Measurements from ENCODE around the gene PEDS1.
A peak's percentile ranks its signal among the peaks of the same experiment; 100 is the strongest.
"Not testable (repeated sequence)": the region's sequence is repeated elsewhere in the genome, so short reads cannot be mapped to it uniquely, and the experiment has no call there.

The PEDS1 gene

DNA sequence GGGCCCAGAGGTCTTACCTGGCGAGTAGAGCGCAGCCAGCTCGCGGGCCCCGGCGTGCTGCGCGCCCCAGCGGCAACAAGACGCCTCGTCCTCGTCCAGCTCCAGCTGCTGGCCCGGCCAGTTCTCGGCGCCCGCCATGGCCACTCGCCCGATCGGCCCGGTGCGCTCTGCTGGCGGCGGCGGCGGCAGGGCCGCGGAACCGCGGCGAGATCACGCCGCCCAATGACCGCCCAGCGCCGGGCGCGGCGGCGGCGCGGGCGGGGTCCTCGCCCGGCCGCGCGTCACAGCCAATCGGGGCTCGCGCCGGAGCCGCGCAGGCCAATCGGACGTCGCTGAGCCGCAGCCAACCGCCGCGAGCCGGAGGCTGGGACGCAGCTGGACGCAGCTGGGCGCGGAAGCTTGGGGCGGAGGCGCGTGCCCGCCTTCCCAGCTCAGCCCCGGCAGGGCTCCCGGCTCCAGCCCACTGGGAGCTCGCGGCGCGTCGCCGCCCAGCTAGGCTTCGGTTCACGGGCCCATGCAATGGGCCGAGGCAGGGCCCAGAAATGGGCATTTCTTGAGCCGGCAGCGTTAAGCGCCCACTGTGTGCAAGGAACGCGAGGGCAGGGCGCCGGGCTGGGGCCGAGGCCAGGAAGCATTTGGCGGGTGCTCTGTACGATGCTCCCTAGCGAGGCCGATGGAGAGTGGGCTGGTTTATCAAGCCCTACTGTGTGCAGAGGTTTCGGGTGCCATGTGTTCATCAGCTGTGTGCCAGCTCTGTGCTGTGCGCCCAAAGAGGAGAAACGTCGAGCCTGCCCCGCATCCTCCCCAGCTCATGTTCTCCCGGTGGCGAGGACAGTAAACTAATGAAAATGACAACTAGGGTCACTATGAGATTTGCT lies at the start of gene PEDS1:
TSS of gene PEDS1 (minus strand) at position 224 of the 878 bp plus-strand sequence. CDS start at position 138, 86 bp downstream.
- DNase-seq (ENCODE audit: low read depth), result peak; percentile 66

DNA sequence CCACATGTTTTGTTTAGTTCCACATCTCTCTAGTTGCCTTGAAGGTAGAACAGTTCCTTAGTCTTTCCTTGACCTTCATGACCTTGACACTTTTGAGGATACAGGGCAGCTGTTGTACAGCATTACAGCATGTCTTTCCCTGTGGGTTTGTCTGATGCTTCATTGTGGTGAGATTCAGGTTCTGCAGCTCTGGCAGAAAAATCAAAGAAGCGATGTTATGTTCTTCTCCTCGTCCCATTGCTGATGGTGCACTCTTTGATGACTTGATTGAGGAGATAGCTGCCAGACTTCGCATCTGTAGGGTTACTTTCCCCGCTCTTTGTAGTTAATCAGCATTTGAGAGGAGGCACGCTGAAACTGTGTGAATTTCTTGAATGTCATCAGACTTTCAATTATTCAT lies 49.2 kb upstream of the PEDS1 start:
- no peak for DNase-seq (ENCODE audit: low read depth)

DNA sequence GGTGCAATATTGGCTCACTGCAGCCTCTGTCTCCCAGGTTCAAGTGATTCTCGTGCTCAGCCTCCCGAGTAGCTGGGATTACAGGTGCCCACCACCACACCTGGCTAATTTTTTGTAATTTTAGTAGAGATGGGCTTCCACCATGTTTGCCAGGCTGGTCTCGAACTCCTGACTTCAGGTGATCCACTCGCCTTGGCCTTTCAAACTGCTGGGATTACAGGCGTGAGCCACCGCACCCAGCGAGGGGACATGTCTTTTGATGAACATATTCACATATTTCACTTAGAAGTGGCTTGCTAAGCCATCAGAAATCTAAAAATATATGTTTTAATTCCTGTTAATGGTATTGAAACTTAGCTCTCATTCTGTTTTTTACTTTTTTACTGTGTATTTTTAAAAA lies 48.2 kb upstream of the PEDS1 start:
- DNase-seq (ENCODE audit: low read depth), result not testable (repeated sequence)

DNA sequence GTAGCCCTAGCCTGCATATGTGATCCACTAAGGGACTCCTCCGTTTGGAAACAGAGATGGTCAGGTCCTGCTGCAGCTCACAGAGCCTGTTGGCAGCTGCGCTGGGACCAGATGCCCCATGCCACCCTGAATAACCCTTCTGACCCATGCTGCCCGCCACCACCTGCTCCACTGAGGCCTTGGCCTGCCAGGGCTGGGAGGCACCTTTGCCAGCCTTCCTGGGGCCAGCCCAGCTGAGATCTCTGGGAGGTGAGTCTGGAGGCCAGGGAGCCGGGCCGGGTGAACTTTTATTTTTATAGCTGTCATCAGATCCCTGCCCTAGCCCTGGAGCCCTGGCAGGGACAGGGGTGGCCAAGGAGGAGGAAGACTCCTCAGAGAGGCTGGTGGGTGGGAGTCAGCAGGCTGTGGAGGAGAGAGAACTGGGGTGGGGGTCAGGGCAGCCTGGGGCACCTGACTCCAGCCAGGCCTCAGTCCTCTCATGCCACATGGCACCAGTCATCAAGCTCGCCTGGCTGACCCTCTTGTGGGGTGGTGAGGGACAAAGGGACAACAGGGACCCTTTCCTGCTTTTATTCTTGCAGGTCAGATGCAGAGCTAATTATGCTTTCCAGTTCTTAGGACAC lies 47.1 kb upstream of the PEDS1 start:
- no peak for DNase-seq (ENCODE audit: low read depth)

DNA sequence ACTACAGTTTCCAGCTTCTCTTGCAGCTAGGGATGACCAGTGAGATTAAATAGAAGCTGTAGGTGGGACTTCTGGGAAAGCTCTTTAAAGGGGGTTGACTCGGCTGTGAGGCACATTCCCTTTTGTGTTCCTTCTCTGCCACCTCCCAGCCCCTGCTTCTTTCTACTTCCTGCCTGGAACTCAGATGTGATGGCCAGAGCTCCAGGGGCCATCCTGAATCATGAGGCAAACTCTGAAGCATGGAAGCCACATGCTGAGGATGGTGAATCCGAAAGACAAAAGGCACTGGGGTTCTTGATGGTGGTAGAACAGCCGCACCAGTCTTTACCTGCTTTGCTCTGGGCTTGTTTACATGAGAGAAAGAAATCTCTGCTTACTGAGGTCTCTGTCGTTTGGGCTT lies 46.2 kb upstream of the PEDS1 start:
- no peak for DNase-seq (ENCODE audit: low read depth)

DNA sequence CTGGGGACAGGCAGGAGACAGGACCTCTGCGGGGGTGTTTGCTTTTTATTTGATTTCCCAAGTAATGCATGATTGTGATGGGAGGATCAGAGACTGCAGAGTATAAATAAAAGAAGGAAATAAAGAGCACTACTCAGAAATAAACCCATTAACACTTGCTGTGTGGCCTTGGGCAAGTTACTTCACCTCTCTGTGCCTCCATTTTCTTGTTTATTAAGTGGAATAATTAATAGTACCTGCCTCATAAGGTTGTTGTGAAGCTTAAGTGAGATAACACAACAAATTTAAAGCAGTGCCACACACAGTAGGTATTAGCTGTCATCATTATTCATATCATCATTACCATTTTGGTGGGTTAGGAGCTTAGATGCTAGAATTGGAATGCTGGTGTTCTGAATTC lies 45.2 kb upstream of the PEDS1 start:
- no peak for DNase-seq (ENCODE audit: low read depth)

DNA sequence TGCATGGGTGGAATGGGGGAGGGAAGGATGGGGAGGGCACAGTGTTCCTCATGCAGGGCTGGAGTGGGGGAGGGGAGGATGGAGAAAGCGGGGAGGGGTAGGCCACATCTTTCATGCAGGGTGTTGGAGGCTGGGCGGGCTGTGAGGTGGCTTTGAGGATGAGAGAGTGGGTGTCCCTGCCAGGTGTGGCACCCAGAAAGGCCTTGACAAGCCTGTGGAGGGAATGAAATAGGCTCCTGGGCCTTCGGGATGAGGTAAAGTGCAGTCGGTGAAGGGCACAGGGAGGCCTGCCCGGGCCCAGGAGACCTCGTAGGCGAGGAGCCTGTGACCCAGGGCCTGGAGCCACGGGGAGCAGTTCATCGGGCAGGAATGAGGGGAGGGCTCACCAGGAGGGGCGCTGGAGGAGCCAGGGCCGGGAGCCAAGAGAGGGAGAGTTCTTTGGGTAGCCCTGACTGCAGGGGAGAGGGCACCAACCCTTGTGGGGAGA lies 44.7 kb upstream of the PEDS1 start:
- no peak for DNase-seq (ENCODE audit: low read depth)

DNA sequence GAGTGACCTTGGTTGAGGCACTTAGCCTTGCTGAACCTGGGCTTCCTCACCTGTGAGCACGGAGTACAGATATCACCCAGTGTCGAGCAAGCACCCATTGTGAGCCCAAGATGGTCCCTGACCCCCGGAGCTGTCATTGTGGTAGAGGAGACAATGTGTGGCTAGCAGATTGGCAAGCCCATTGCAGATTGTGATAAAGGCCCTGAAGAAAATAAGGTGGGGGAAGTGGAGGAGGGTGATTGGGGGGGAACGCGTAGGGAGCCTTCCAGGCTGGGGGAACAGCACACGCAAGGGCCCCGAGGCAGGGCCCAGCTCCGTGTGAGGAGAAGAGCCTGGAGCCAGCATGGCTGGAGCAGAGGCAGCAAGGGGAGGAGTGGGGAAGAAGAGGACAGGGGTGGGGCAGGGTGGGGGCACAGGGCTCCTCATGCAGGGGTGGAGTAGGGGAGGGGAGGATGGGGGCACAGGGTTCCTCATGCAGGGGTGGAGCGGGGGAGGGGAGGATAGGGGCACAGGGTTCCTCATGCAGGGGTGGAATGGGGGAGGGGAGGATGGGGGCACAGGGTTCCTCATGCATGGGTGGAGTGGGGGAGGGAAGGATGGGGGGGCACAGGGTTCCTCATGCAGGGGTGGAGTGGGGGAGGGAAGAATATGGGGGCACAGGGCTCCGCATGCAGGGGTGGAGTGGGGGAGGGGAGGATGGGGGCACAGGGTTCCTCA lies 44.1 kb upstream of the PEDS1 start:
- no peak for DNase-seq (ENCODE audit: low read depth)

DNA sequence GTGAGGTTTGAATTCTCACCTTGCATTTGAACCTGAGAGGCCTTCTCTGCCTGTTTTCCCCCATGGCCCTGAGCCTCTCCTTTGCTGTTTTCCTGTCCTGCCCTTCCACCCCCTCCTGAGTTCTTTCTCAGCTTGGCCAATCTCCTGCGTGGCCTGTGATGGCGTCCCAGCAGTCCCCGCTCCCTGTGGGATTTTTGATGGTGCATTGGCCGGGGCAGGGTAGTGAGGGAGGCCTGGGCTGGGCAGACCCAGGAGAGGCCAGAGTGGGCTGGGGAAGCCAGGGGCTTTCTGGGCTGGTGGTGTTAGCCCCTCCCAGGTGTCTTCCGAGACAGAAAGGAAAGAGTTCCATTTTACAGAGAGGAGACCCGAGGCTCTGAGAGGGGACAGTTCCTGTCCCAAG lies 43.4 kb upstream of the PEDS1 start:
- no peak for DNase-seq (ENCODE audit: low read depth)

DNA sequence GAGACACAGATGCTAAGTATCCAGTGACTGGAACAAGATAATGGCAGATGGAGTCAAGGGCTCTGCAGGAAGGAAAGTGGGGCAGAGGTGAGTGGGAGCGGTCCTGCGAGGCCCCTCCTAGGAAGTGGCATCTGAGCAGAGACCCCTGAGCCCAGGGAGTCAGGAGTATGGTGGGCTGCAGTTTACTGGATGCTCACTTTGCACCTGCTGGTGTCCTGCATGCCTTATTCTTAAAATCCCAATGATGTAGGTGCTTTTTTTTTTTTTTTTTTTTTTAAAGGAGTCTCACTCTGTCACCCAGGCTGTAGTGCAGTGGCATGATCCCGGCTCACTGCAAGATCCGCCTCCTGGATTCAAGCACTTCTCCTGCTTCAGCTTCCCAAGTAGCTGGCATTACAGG lies 42.7 kb upstream of the PEDS1 start:
- DNase-seq (ENCODE audit: low read depth), result no peak

DNA sequence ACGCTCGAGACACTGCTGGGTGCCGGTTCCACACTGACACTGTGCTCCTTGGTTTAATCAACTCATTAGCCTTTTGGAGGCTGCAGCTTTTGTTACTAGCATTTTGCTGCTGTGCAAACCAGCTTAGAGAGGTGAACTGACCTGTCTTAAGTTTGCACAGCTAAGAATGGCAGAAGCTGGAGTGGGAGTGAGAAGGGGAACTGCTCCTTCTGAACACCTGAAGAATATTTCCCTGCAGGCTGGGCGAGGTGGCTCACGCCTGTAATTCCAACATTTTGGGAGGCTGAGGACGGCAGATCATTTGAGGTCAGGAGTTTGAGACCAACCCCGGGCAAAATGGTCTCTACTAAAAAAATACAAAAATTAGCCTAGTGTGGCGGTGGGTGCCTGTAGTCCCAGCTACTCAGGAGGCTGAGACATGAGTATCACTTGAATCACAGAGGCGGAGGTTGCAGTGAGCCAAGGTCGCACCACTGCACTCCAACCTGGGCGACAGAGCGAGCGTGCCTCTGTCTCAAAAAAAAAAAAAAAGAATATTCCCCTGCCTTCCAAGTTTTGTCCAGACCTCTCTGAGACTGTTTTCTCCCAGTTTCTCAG lies 42.1 kb upstream of the PEDS1 start:
- no peak for DNase-seq (ENCODE audit: low read depth)

DNA sequence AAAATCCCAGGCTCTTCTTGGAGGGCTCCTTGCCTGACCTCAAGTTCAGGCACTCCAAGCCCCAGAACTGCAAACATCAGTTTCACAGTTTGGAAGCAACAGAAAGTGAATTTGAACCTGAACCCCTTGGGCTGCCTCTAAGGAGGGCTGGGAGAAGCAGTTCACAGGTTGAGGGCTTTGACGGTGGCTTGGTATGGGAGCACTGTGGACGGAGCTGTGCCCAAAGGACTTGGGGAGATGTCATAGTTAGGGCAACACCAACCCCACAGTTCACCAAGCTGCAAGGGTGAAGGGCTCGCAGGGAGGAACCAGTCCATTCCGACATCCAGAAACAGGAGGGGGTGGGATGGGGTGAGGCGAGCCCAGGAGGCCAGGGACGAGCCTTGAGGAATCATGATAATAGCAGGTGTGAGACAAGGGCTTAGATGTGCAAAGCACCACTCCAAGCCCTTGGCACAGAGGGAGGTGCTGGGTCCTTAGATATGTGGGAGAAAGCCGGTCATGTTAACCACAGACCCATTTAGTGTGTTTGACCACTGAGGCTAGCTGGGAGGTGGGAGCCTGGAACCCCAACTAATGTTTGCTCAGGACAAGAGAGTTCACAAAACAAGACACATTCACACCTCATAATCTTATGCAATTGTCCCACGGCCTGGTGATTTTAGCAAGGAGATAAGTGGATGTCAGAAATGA lies 41.5 kb upstream of the PEDS1 start:
- no peak for DNase-seq (ENCODE audit: low read depth)

DNA sequence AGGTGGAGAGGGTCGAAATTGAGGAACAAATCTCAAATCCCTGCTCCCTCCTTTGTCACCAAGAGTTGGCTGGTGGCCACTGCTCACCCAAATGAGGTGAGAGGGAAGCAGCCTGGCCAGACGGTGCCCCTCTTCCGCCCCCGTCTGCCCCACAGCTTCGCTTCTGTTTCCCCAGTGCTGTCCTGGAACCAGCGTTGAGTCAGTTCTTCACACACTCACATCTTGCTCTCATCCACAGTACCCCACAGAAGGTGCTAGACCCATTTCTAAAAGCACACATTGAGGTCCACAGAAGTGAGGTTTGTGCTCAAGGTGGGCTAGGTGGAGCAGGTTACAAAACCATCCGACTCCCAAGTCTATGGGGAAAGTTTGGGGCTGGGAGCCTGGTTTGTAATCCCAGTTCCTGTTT lies 40.9 kb upstream of the PEDS1 start:
- DNase-seq (ENCODE audit: low read depth), result no peak

DNA sequence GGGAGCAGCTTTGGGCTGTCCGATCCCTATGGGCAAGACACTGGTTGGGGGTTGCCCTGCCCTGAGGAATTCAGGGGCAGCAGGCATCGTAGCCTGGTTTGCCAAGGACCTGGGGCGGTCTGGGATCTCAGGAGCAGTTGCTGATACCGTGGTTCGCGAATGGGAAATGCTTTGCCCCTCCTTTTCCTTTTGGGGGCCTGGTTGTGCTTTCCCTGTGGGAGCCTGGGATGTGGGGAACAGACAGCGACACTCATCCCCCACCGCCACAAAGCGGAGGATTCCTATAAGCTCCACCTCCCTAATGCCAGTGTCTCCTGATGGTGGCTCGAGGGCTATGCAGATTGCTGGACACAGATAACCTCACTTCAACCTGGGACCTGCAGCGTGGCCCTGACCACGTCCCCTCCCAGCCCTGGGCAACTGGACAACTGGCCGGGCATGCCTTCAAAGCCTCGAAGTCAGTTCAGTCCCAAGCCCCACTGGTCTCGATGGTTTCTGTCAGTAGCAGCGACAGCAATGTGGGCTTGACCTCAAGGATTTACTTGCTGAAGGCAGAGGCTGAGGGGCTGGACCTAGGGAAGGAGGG lies 40.4 kb upstream of the PEDS1 start:
- no peak for DNase-seq (ENCODE audit: low read depth)

DNA sequence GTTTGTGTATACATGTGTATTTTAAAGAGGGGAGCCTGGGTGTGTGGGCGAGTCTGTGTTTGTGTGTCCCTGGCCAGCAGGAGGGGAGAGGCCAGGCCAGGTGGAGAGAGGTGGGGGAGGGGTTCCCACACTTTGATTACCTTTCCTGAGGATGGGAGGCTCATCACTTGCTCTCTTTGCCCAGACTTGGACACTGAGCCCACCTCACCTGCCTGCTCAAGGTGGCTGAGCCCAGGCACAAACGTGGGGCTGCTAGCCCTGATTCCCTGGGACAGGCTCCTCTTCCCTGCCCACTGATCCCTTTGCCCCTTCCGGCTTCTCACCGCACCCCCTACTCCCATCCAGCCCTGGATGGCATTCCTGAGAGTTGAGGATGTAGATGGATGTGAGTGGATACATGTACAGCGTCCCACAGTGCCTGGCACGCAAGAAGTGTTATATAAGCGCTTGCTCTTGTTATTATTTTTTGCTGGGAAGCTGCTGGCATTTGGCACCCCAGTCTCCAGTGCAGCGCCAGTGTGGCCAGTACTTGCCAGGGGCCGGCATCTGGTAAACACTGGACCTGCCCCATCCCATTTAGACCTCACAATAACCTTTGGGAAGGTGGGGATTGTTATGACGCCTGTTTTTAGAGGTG lies 39.8 kb upstream of the PEDS1 start:
- DNase-seq (ENCODE audit: low read depth), result no peak

DNA sequence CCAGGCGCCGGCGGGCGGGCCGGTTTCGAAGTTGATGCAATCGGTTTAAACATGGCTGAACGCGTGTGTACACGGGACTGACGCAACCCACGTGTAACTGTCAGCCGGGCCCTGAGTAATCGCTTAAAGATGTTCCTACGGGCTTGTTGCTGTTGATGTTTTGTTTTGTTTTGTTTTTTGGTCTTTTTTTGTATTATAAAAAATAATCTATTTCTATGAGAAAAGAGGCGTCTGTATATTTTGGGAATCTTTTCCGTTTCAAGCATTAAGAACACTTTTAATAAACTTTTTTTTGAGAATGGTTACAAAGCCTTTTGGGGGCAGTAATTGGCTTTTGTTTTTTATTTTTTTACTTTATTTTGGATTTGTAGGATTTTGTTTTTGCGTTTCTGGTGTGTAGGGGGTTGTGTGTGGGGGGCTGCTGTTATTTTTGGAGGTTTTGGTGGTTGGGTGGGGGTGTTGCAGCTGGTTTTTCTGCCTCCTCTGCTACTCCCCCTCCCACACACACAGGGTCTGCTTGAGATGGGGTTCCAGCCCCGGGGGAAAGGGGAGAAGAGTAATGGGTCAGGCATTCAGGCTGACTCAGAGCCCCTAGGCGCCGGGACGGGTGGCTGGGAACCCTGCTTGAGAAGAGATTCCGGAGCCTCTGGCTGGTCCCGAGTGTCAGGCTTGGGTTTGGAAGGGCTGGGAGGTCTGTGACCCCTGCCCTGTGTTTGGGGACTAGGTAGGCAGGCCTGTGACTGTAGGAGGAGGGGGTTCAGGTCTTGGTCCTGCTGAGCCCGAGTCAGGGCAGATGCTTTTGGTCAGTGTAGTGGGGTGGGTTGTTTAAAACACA lies 39.1 kb upstream of the PEDS1 start:
- DNase-seq (ENCODE audit: low read depth), result peak; percentile 61

DNA sequence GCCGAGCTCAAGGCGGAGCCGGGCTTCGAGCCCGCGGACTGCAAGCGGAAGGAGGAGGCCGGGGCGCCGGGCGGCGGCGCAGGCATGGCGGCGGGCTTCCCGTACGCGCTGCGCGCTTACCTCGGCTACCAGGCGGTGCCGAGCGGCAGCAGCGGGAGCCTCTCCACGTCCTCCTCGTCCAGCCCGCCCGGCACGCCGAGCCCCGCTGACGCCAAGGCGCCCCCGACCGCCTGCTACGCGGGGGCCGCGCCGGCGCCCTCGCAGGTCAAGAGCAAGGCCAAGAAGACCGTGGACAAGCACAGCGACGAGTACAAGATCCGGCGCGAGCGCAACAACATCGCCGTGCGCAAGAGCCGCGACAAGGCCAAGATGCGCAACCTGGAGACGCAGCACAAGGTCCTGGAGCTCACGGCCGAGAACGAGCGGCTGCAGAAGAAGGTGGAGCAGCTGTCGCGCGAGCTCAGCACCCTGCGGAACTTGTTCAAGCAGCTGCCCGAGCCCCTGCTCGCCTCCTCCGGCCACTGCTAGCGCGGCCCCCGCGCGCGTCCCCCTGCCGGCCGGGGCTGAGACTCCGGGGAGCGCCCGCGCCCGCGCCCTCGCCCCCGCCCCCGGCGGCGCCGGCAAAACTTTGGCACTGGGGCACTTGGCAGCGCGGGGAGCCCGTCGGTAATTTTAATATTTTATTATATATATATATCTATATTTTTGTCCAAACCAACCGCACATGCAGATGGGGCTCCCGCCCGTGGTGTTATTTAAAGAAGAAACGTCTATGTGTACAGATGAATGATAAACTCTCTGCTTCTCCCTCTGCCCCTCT lies 38.2 kb upstream of the PEDS1 start:
- DNase-seq (ENCODE audit: low read depth), result peak; percentile 20

DNA sequence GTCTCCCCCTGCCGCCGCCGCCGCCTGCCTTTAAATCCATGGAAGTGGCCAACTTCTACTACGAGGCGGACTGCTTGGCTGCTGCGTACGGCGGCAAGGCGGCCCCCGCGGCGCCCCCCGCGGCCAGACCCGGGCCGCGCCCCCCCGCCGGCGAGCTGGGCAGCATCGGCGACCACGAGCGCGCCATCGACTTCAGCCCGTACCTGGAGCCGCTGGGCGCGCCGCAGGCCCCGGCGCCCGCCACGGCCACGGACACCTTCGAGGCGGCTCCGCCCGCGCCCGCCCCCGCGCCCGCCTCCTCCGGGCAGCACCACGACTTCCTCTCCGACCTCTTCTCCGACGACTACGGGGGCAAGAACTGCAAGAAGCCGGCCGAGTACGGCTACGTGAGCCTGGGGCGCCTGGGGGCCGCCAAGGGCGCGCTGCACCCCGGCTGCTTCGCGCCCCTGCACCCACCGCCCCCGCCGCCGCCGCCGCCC lies 37.6 kb upstream of the PEDS1 start:
- DNase-seq (ENCODE audit: low read depth), result peak; percentile 39

Measured in stimulated activated CD8-positive, alpha-beta memory T cell treated with anti-CD3 and anti-CD28 coated beads, Interleukin-12 subunit alpha, Interleukin-12 subunit beta, amount 100 ng/mL, for 1 hour (primary cell).